Hepatic stellate cell (primary cell): ENCODE results near the gene DHX34.
"Not testable (repeated sequence)": the region's sequence is repeated elsewhere in the genome, so short reads cannot be mapped to it uniquely, and the experiment has no call there.

Source experiments
- DNase-seq: peaks from one replicate; pipeline ENCODE4 v3.0.0; 2011; ENCODE audit warnings: low spot score

Gene DHX34

DNA sequence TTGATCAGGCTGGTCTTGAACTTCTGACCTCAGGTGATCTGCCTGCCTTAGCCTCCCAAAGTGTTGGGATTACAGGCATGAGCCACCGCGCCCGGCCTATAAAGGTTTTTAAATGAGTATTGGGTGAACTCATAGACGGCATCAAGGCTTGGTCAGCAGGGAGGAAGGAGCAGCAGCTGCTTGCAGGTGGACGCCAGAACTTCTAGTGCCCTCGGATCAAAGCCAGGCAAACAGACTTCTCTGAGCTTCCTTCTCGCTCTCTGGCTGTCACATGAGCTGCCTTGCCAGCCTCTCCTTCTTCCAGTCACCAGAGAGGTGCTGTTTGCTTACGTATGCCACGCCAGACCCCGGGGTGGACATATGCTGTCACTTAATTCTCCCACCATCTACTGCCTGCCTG is 16.3 kb downstream of the DHX34 start:
- not testable (repeated sequence) for DNase-seq

DNA sequence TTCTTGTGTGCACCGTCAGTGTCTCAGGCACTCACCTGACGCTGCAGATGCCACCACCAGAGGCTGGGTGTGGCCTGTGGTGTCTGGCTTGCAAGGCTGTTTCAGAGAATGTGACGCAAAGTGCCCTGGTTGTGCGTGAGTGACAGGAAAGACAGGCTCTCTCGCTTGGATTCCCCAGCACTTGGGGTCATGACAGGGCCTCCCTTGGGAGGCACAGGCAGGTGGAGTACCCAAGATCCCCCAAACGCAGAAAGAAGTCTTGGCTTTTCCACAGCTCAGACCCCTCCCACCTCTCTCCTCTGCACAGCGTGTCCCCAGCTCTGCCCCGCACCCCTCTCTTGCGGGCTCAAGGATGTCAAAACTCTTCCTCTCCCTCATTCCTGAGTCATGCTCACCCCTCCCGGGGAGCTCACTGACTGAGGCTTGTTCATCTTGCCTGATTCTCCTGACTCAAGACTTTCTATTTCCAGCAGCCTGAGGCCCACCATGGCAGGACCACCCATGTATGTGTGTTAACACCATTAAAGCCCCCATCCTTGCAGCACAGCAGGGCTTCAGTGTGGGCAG is 21.0 kb downstream of the DHX34 start:
- DNase-seq: peak; percentile 74

DNA sequence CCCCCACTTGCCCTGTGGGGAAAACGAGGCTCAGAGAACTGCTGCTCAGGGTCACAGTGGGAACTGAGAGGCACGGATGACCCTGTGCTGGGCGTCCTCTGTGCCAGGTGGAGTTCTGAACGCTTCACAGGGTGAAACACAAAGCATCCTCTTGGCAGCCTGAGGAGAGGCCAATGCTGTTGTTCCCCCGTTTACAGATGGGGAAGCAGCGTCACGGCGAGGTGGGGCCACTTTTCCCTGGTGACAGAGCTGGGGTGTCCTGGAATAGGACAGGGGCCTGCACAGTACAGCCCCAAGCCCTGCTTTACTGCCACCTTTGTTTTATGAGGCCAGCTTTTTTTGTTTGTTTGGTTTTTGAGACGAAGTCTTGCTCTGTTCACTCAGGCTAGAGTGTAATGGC is 22.1 kb downstream of the DHX34 start:
- no peak for DNase-seq

DNA sequence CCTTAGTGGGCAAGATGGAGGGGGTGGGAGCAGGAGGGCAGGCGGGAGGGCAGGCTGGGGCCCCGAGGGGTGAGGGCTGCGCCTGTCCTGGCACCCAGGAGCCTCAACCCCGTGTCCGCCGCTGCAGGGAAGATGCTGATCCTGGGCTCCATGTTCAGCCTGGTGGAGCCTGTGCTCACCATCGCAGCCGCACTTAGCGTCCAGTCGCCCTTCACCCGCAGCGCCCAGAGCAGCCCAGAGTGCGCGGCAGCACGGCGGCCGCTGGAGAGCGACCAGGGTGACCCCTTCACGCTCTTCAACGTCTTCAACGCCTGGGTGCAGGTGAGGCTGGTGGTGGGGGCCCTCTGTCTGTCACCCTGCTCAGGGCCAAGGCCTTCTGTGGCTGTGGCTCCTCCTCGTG is 23.5 kb downstream of the DHX34 start:
- DNase-seq: no peak

- no peak for DNase-seq
Measured at GRCh38 chr19:47373246-47374240, 24.4 kb downstream of the DHX34 start.

DNA sequence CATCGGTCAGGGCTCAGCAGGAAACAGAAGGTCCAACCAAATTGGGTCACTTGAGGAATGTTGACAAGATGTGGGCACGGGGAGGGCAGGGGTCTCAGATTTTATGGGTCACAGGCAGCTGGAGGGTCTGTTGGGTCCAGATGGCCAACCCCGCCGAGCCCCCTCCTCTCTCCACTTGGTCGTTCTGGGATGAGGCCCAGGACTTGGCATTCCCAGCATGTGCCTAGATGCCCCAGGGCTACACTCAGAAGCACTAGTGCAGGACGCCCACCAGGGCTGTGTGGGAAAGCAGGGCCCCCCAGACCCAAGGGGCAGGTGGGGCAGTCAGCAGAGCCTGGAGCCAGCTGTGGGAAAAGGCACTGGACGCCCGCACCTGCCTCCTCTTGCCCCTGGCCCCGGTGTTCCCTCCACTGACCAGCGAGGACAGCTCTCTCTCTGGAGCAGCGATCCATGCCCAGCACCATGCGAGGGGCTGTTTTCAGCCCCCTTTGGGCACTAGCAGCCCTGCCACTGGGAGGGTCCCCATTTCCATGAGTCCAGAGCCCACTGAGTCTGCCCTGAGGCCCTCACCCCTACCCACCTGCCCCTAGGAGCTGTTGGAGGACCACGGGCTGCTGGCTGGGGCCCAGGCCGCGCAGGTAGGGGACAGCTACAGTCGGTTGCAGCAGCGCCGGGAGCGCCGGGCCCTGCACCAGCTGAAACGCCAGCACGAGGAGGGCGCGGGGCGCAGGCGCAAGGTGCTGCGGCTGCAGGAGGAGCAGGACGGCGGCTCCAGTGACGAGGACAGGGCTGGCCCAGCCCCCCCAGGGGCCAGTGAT is 26.0 kb downstream of the DHX34 start:
- DNase-seq: no peak

DNA sequence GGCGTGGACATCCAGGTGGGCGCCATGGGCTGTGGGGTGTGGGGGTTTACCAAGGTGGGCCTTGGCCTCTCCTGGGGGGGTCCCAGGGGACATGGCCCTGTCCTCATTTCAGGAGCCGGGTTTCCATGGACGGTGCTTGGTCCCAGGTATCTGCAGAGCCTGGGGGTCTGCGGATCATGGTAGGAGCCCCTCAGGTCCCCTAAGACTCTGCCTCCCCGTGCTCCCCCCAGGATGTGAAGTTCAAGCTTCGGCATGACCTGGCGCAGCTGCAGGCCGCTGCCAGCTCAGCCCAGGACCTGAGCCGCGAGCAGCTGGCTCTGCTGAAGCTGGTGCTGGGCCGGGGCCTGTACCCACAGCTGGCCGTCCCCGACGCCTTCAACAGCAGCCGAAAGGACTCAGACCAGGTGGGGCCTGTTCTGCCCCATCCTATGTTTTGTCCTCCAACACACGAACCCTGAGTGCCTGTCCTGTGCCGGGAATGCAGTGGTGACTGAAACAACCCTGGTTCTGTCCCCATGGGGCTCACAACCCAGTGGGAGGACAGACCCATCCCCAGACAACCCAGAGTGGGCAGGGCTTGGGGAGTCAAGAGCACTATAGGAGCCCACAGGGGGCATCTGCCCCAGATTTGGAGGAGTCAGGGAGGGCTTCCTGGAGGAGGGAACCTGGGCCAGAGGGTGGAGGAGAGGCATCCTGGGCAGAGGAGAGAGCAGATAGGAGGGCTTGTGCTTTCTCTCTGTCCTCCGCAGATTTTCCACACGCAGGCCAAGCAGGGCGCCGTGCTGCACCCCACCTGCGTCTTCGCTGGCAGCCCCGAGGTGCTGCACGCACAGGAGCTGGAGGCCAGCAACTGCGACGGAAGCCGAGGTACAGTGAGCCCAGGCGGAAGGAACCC is 26.8 kb downstream of the DHX34 start:
- no peak for DNase-seq

- no peak for DNase-seq
Measured at GRCh38 chr19:47376589-47377144, 27.6 kb downstream of the DHX34 start.

DNA sequence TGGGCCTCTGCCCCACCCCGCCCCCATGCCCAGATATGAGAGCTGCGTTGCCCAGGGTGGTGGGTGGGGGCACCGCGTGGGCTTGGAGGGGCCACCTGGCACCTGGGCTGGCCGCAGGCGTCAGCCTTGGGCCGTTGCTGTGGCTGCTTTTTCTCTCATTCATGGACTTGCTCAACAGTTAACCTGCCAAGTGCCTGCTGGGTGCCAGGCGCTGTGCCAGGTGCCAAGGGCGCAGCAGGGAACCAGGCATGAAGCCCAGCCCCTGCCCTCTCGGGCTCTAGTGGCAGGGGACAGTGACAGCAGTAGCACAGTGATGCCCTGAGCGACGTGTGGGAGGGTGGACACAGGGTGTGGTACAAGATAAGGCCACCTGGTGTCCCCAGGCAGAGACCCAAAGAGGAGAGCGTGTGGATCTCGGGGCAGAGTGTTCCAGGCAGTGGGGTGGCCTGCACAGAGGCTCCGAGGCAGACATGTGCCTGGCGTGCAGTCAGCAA is 28.1 kb downstream of the DHX34 start:
- DNase-seq: no peak

GRCh38 chr19:47377801-47378200 is 28.7 kb downstream of the DHX34 start:
- no peak for DNase-seq

GRCh38 chr19:47378246-47378645 is 29.1 kb downstream of the DHX34 start:
- DNase-seq: no peak

DNA sequence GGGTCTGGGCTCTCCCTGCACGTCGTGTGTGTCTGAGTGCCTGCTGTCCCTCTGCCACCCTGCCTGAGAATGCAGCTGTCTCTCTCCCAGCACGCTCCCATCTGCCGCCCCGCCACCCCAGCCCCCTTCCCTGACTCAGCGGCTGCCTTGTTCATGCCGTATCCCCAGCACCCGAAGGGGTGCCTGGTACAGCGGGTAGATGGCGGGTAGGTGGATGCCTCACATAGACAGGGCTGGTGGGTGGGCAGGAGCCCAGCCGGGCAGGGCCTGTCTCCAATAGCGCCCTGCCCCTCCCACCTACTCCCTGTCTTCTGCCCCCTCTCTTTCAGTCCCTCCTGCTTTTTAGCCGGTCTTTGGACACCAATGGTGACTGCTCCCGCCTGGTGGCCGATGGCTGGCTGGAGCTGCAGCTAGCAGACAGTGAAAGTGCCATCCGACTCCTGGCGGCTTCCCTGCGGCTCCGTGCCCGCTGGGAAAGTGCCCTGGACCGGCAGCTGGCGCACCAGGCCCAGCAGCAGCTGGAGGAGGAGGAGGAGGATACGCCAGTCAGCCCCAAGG is 30.3 kb downstream of the DHX34 start:
- no peak for DNase-seq

DNA sequence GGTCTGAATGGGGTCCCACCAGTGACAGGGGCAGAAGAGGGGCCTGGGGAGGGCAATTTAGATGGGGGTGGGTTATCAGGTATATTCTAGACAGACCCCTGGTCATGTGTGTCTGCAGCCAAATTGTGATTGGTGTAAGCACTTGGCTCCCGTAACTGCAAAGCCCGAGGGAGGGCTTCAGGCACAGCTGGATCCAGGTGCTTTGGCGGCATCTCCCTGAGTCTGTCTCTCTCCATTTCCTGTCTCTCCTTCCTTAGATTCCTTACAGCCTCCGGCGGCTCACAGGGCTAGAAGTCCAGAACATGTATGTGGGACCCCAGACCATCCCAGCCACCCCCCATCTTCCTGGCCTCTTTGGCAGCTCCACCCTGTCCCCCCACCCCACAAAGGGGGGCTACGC is 31.4 kb downstream of the DHX34 start:
- DNase-seq: no peak

DNA sequence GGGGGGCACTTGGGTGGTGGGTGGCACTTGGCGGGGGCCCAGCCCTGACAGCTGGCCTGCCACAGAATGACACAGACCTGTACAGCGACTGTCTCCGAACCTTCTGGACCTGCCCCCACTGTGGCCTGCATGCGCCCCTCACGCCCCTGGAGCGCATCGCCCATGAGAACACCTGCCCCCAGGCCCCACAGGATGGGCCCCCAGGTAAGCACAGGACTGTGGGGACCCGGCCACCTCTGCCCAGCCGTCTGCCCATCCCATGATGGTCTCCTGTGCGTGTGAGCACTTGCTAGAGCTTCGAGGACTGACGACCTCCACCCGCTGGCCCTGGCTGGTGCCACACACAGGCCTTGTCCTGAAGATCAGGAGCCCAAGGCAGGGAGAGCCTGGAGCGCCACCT is 32.0 kb downstream of the DHX34 start:
- DNase-seq: no peak

GRCh38 chr19:47381653-47382279 is 32.7 kb downstream of the DHX34 start:
- DNase-seq: no peak

GRCh38 chr19:47383890-47384289 is 34.8 kb downstream of the DHX34 start:
- not testable (repeated sequence) for DNase-seq

DNA sequence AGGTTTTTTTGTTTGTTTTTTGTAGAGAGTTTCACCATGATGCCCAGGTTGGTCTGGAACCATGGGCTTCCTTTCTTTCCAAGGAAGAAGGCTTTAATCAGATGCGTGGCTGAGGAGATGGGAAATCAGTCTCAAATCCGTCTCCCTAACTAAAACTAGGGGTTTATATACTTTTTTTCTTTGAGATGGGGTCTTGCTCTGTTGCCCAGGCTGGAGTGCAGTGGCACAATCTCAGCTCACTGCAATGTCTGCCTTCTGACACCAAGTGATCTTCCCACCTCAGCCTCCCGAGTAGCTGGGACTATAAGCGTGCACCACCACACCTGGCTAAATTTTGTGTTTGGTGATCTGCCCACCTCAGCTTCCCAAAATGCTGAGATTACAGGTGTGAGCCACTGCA is 35.4 kb downstream of the DHX34 start:
- not testable (repeated sequence) for DNase-seq

- DNase-seq: not testable (repeated sequence)
Measured at GRCh38 chr19:47386582-47386981, 37.5 kb downstream of the DHX34 start.

- DNase-seq: not testable (repeated sequence)
Measured at GRCh38 chr19:47387623-47388022, 38.5 kb downstream of the DHX34 start.

DNA sequence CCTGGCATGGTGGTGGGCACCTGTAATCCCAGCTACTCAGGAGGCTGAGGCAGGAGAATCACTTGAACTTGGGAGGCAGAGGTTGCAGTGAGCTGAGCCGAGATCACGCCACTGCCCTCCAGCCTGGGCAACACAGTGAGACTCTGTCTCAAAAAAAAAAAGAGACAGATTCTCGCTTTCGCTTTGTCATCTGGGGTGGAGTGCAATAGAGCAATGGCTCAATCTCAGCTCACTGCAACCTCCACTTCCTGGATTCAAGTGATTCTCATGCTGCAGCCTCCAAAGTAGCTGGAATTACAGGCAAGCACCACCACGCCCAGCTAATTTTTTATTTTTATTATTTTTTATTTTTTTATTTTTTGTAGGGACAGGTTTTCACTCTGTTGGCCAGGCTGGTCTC is 39.6 kb downstream of the DHX34 start:
- DNase-seq: not testable (repeated sequence)
